Gastroesophageal sphincter (tissue), 4 donors: Measurements from ENCODE around the gene CACNA1I. TPM values are rescaled to one million over a fixed set of nuclear protein-coding genes. Genes with fewer than 3 reads are reported as not detected.

Source experiments
- ATAC-seq: fragments of 150-250 bp; one replicate; pipeline ENCODE4 v1.9.1; 2016; ENCODE audit warnings: mild to moderate bottlenecking, moderate library complexity
- H3K27ac ChIP-seq, 4 donors: fragments of 200-600 bp; sonication (generic) in 3 of 4; 1 replicate in 3 of 4; 2 replicates in 1 of 4; pipeline ENCODE4 v1.5.1; 2016 to 2019
- H3K27me3 ChIP-seq: fragments of 200-600 bp; sonication (generic); one replicate; pipeline ENCODE4 v1.5.1; 2019
- H3K36me3 ChIP-seq, 2 donors: fragments of 200-600 bp; sonication (generic); one replicate each; pipeline ENCODE4 v1.5.1; 2019; ENCODE audit warnings: control low read depth in 1 of 2
- H3K4me1 ChIP-seq, 3 donors: fragments of 200-600 bp; sonication (generic); 1 replicate in 2 of 3; 2 replicates in 1 of 3; pipeline ENCODE4 v1.5.1; 2016 to 2019; ENCODE audit warnings: control low read depth in 2 of 3
- H3K4me3 ChIP-seq, 2 donors: fragments of 200-600 bp; sonication (generic); one replicate each; pipeline ENCODE4 v1.5.1; 2019; ENCODE audit warnings: mild to moderate bottlenecking in 1 of 2, moderate library complexity in 1 of 2
- H3K9me3 ChIP-seq, 3 donors: fragments of 200-600 bp; sonication (generic); one replicate each; pipeline ENCODE4 v1.5.1; 2017 to 2019; ENCODE audit warnings: control low read depth in 2 of 3
- EP300 ChIP-seq: sonication (generic); formaldehyde crosslinking; IDR thresholded peaks from one replicate; pipeline ENCODE4 v1.6.1; 2017; ENCODE audit warnings: antibody characterized with exemption, mild to moderate bottlenecking
- POLR2A ChIP-seq, 2 donors: fragments of 450-650 bp; IDR thresholded peaks; one replicate each; pipeline ENCODE4 v1.6.1; 2017; ENCODE audit warnings: antibody characterized with exemption in 2 of 2, mild to moderate bottlenecking in 2 of 2, moderate library complexity in 1 of 2
- POLR2AphosphoS5 ChIP-seq: sonication (generic); formaldehyde crosslinking; IDR thresholded peaks from one replicate; pipeline ENCODE4 v1.6.1; 2017; ENCODE audit warnings: antibody characterized with exemption
- WGBS, 2 donors: methylation state at CpG; one replicate each; pipeline ENCODE4 v1.1.5; 2018; ENCODE audit warnings: low coverage in 1 of 2; 5-methylcytosine and 5-hydroxymethylcytosine counted together
- total RNA-seq, 4 donors: library from RNA; depleted of rRNA; stranded (reverse); fragments of >200 nt; gene quantifications; one replicate each; pipeline ENCODE4 v1.1.0, GENCODE V29; 2016
- TF ChIP-seq, protein P1 (sequence below), 4 experiments: fragments of 200-600 bp in 2 of 4; fragments of 450-650 bp in 2 of 4; sonication (generic) in 1 of 4; IDR thresholded peaks; one replicate each; pipeline ENCODE4 v1.5.1; 2017 to 2019; ENCODE audit warnings: antibody characterized with exemption in 4 of 4, mild to moderate bottlenecking in 2 of 4, moderate library complexity in 2 of 4

CACNA1I gene
- total RNA-seq, 4 donors from 2014 or later, result 0.04 to 0.54 (median 0.11) TPM

DNA sequence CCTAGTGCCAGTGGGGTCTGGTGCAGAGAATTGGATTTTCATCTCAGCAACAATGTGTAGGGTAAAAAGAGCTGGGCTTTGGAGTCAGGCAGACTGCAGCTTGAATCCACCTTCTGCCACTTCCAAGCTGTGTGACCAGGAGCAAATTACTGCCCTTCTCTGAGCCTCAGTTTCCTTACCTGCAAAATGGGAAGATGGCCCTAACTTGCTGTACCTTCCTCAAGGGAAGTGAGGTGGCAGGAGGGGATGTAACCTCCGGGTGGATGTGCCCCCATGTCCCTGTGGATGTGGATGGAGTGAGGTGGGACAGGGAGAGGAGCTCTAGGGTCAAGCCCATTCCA, 90.9 kb downstream of the CACNA1I start:
- Histone ChIP-seq H3K27me3 (peaks cover 100% of the 10 kb centered on the region), H3K9me3 (no peaks in the 10 kb centered on the region), H3K27ac (no peak overlapping the region), H3K4me1 (peaks cover 0 to 32% (median 6%) of the 10 kb centered on the region in 3 donors), H3K36me3 (no peaks in the 10 kb centered on the region), H3K4me3 (no peak overlapping the region)
- no CpG with 5 or more reads among the region's 1 CpG for WGBS, 2 donors
- no peak for ATAC-seq
- no peak for TF ChIP-seq POLR2A (IDR thresholded peaks at IDR 0.05)
- TF ChIP-seq EP300, result no peak
- no peak for TF ChIP-seq POLR2AphosphoS5
- TF ChIP-seq, protein P1, sequence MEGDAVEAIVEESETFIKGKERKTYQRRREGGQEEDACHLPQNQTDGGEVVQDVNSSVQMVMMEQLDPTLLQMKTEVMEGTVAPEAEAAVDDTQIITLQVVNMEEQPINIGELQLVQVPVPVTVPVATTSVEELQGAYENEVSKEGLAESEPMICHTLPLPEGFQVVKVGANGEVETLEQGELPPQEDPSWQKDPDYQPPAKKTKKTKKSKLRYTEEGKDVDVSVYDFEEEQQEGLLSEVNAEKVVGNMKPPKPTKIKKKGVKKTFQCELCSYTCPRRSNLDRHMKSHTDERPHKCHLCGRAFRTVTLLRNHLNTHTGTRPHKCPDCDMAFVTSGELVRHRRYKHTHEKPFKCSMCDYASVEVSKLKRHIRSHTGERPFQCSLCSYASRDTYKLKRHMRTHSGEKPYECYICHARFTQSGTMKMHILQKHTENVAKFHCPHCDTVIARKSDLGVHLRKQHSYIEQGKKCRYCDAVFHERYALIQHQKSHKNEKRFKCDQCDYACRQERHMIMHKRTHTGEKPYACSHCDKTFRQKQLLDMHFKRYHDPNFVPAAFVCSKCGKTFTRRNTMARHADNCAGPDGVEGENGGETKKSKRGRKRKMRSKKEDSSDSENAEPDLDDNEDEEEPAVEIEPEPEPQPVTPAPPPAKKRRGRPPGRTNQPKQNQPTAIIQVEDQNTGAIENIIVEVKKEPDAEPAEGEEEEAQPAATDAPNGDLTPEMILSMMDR (IDR thresholded peaks at IDR 0.05), result no peak

DNA sequence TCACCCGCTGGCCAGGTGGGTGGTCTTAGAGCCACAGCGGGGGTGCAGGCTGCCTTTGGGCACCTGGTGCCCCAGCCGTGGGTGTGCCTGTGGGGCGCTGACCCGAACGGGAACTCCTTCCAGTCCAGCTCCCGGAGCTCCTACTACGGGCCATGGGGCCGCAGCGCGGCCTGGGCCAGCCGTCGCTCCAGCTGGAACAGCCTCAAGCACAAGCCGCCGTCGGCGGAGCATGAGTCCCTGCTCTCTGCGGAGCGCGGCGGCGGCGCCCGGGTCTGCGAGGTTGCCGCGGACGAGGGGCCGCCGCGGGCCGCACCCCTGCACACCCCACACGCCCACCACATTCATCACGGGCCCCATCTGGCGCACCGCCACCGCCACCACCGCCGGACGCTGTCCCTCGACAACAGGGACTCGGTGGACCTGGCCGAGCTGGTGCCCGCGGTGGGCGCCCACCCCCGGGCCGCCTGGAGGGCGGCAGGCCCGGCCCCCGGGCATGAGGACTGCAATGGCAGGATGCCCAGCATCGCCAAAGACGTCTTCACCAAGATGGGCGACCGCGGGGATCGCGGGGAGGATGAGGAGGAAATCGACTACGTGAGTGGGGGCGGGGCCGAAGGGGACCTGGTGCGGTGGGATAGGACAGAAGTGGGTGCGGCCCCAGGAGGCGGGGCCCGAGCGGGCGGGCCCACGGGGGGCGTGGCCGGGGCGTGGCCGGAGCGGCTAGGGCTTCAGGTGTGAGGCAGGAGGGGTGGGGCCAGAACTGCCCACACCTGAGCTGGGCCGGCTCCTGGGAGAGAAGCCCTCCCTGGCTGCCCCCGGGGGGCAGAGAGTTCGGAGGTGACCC, 91.5 kb downstream of the CACNA1I start:
- H3K4me1 ChIP-seq, result peaks cover 0 to 32% (median 6%) of the 10 kb centered on the region in 3 donors
- 0% methylated on average over 3 of the region's 77 CpGs; no CpG with 5 or more reads in 1 of the 2 donors for WGBS, 2 donors
- ATAC-seq, result no peak
- peak overlapping the region in 1 of 2 donors; percentile 25 for H3K4me3 ChIP-seq
- peaks cover 100% of the 10 kb centered on the region for H3K27me3 ChIP-seq
- no peak for TF ChIP-seq EP300
- no peak for TF ChIP-seq POLR2AphosphoS5
- TF ChIP-seq, protein P1 (IDR thresholded peaks at IDR 0.05), result no peak
- no peak for TF ChIP-seq POLR2A (IDR thresholded peaks at IDR 0.05)
- no peaks in the 10 kb centered on the region for H3K36me3 ChIP-seq
- H3K27ac ChIP-seq, result no peak overlapping the region
- no peaks in the 10 kb centered on the region for H3K9me3 ChIP-seq

- no CpG with 5 or more reads among the region's 26 CpGs for WGBS, 2 donors
- H3K9me3 ChIP-seq, result peaks cover 0 to 1% (median 0%) of the 10 kb centered on the region in 3 donors
- peak overlapping the region in 1 of 2 donors; percentile 25 for H3K4me3 ChIP-seq
- peaks cover 100% of the 10 kb centered on the region for H3K27me3 ChIP-seq
- H3K4me1 ChIP-seq, result peaks cover 0 to 32% (median 6%) of the 10 kb centered on the region in 3 donors
- no peak for ATAC-seq
- no peaks in the 10 kb centered on the region for H3K36me3 ChIP-seq
- H3K27ac ChIP-seq, result no peak overlapping the region
- TF ChIP-seq EP300 (no peak), POLR2AphosphoS5 (no peak), POLR2A (IDR thresholded peaks at IDR 0.05) (no peak)
- TF ChIP-seq, protein P1 (IDR thresholded peaks at IDR 0.05), result no peak
Measured at GRCh38 chr22:39662686-39663052, 92.1 kb downstream of the CACNA1I start.

DNA sequence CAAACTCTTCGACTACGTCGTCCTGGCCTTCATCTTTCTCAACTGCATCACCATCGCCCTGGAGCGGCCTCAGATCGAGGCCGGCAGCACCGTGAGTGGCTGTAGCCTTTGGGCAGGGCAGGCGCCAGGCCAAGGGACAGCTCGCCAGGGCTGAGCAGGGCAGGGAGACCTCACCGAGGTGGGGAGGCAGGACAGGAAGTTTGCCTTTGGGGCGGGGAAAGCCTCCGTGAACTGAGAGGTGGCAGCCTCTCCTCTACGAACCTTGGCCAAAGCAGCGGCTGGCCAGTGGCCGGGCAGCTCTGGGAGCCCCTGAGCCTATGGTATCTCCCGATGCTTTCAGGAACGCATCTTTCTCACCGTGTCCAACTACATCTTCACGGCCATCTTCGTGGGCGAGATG, 93.2 kb downstream of the CACNA1I start:
- no peaks in the 10 kb centered on the region for H3K36me3 ChIP-seq
- H3K9me3 ChIP-seq, result peaks cover 0 to 12% (median 0%) of the 10 kb centered on the region in 3 donors
- TF ChIP-seq EP300 (no peak), POLR2A (IDR thresholded peaks at IDR 0.05) (no peak), POLR2AphosphoS5 (no peak)
- TF ChIP-seq, protein P1 (IDR thresholded peaks at IDR 0.05), result no peak
- WGBS, 2 donors, result no CpG with 5 or more reads among the region's 22 CpGs
- no peak overlapping the region for H3K4me3 ChIP-seq
- no peak for ATAC-seq
- peaks cover 100% of the 10 kb centered on the region for H3K27me3 ChIP-seq
- no peak overlapping the region for H3K27ac ChIP-seq
- peaks cover 0 to 32% (median 6%) of the 10 kb centered on the region in 3 donors for H3K4me1 ChIP-seq
